ENCODE measurements around the gene NTRK3.

The NTRK3 gene

DNA sequence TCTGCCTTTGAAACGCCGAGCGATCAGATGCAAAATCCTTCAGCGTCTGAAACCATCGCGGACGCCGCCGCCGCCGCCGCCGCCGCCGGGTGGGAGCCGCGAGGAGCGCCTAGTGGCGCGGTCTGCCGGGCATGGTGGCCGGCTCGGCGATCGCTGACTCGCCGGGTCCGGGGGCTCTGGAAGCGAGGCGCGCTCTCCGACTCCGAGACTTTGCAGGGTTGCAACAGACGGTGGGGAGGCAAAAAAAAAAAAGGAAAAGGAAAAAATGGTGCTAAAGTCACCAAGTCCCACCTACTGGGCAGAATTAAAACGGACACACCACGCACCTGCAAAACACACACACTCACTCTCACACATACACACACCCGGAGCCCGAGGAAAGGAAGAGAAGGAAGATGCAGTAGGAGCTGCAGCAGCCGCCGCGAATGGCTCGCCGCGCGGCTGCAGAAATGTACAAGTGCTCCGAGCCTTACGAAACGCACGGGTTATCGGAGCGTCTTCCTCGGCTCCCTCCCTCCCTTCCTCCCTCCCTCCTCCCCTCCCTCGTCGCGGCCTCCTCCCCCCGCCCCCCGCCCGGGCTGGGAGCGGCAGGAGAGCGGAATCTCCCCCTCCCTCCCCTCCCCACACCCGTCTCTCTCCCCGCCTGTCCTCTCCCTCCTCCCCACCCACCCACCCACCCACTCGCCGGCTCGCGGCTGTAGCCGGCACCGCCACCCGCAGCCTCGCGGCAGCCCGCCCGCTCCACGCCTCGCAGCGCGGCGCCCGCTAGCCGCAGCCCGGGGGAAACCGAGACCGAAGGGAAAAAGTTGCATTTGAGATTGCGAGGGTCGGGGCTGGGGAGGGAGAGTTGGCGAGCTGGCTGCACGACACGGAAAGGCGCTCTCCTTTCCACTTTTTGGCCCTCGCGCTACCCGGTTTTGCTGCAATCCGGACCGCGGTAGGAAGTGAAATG is at the start of gene NTRK3:
Gene NTRK3 (minus strand): TSS at position 461 of the 952 bp plus-strand sequence. CDS start 586 bp downstream, outside the sequence.
- DNase-seq: no peak

DNA sequence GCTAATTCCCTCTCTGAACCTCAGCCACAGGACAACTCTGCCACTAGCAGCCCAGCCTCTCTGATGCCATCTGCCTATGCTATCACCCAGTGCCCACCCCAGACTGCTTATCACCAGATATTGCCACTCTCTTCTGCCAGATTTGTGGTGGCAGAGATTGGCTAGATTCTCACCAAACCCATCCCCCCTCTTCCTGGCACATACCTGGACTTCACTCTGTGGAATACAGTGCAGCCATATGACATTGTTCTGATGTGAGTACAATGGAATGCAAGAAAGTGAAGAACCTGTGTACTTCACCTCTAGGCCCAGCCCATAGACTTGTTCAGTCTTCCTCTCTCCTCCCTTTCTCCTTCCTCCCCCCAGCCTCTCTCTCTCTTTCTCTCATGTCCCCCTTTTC is 46.9 kb upstream of the NTRK3 start:
- DNase-seq: no peak

DNA sequence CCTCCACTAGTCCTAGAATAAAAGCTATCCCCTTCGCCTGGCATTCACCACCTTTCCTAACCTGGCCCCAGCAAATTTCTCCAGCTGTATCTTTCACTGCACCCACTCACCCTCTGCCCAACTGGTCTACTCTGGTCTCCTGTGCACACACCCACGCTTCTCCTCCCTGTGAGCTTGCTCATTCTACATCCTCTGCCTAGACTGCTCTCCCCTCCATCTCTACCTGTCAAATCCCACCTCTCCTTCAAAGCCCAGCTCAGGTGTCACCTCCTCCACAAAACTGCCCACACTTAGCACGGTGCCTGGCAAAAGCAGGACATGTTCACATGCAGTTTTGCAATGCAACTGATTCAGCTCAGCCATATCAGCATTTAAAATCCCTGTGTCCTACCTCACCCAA is 45.8 kb upstream of the NTRK3 start:
- no peak for DNase-seq

DNA sequence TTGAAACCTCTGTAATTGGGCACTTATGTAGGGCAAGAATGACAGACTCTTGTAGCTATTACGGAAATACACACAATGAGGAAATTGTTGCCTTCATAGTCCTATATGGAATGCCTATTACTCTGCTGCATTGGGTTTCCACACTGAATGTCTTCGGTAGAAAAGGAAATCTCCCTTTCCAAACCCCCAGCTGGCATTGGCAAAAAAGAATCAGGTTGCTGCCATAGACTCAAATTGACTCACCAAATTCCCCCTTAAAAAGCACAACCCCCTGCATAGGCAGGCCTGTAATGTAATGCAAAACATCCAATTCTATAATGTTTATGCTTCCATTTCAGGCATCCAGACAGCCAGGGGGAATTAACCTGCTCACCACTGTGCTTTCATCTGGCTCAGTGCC is 44.8 kb upstream of the NTRK3 start:
- no peak for DNase-seq

DNA sequence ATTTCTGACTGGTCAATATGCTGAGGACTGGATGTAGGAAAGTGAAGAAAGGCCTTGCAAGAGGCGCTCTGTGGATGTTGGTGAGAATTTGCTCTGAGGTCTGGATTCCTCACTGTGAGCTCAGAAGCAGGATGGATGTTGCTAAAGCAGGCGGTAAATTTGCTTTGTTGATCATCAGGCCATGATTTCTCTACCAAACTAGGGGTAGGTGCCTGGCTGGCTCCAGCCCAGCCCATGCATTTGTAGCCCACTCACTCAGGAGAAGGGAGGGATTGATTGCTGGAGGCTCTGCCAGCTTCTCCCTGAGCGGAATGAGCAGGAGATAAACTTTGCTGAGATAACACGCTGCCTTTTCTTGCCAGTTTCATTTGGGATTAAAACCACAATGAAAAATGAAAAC is 44.3 kb upstream of the NTRK3 start:
- no peak for DNase-seq

DNA sequence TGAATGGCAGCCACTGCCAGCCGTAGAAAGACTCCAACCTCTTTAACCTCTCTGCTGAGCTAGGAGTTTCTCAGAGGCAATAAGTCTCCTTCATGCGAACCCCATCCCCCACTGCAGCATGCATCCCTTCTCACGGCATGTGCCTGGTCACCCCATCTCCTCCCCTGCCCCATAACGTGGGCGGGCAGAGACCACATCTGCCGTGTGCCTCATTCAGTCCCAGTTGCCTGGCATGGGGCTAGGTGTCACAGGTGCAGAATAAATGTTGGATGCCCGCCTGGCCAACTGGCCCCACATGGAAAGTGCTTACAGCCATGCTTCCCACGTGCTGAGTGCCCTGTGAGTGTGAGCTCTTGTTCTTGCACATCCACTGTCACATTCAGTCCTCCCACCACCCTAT is 43.5 kb upstream of the NTRK3 start:
- DNase-seq: no peak

DNA sequence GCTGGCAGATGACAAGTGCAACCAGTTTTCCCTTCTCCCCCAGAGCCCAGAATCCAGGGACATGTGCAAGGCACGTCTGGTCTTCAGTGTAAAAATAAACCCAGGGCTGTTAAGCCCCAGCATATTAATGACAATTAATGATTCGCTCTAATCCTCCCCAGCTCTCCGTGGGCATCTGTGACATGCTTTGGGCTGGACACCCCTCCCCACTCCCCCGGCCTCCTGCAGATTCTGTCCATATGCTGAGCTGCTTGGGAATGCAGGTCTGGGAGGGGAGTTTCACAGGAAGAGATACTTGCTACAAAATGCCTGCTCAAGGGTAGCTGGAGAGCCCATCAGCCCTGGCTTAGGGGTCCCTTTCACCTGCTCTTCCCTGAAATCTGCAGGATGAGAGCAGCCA is 43.0 kb upstream of the NTRK3 start:
- DNase-seq: no peak

DNA sequence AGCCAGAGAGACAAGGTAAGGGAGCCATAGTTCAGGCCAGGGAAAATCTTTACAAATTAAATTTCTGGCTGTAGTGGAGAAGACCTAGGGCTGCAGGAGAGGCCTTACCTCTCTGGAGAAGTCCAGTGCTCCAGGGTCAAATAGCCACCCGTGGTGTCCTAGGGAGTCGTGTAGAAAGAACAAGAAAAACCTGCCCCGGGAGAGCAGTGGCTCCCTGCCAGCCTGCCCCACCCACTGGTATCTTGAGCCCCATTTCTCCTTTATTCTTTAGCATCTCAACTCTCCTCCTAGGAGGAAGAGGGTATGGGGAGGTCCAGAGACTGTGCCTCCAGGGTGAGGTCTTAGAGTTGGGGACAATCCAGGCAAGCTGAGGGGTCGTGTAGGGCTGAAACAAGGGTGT is 32.1 kb upstream of the NTRK3 start:
- DNase-seq: no peak

DNA sequence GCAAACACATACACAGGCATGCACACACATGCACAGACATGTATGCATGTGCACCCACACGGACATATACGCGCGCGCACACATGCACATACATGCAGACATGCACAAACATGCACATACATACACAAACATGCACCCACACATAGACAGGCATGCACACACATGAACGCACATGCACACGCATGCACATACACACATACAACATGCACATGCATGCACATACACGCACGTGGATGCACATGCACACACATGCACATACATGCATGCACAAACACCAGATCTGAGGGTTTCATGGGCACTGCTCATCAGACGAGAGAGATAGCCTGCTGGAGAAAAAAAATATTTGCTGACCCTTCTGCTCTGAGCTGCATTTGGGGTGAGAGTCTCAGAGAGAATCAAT is 31.7 kb upstream of the NTRK3 start:
- no peak for DNase-seq

DNA sequence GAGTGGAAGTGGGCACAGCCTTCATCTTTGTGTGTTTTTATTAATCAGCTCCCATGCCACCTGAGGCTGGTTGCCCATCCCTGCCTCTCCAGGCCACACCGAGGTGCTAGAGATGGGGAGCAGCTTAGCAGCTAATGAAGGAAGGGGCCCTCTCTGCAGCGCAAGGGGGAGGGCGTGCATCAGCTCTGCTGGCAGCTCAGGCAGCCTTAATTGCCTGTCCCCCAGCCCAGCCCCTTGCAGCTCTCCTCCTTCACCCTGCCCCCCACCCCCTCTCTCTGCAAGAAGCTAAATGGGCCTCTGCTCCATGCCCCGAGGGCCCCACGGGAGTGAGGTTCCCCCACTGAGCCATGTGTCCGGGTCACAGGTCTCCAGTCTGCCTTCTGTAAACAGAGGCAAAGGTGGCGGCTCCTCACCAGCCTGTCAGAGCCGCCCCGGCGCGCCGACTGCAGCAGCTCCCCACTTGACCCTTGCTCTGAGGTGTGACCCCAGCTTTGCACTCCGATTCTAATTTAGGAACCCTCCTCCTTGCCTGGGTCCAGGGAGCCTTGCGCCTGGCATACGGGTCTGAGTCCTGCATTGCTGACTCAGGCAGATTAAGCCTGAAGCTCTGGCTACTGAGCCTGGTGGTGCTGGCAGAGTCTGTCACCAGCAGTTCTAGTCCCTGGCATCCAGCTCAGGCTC is 27.9 kb upstream of the NTRK3 start:
- DNase-seq: no peak

DNA sequence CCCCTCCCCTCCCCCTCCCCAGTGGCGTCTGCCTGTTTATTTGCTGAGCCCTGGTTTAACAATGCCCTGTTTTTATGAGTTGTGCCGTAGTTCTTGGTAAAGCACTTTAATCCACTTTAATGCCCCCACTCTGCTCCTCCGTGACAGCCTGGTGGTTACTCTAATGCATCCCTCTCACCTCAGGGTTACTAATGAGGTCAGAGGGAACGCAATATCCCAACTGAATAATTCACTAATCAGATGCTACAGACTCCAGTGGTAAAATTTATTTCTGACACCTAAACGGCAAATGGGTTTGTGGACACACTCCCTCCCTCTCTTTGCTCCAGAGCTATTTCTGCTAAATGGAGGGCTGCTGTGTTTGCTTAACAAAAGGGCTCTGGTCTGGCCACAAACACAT is 26.1 kb upstream of the NTRK3 start:
- DNase-seq: no peak

DNA sequence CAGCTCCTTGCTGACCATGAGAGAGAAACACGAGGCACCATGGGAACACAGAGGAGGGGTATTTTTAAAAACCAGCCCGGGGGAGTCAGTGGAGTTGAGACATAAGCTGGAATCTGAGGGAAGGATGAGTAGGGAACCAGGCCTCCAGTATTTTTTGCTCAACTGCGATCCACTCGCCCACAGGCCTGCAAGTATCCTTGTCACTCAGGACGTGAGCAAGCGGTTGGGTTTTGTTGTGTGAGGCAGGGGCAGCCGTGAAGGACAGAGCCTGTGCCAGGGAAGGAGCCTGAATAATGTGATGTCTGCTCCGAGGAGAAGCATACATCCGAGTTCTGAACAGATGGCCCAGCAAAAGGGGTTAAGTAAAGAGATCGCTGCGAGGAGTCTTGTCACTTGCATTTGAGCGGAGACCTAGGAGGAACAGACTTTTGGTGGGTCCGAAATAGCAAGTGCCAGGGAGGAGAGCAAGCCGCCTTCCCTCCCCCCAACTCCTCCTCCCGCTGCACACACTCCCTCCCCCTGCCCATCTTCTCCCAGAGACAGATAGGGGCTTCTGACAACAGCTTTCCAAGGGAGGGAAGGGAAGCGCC is 20.4 kb upstream of the NTRK3 start:
- no peak for DNase-seq

DNA sequence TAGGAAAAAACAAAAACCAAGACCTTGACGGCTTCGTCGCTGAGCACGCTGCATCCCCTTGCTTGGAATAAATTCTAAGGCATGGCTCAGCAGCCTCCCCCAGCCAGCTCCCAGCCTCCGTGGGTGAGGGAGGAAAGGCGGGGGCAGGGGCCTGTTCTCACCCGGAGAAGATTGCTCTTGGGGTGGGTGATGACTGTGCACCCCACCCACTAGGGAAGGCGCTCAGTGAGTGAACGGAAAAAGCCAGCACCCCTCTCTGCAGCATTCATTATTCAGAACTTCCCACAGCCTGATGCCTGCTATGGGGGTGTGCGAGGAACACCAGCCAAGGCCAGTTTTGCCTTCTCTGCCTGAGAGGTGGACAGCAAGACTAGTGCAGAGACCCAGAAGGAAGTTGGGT is 19.3 kb upstream of the NTRK3 start:
- no peak for DNase-seq

DNA sequence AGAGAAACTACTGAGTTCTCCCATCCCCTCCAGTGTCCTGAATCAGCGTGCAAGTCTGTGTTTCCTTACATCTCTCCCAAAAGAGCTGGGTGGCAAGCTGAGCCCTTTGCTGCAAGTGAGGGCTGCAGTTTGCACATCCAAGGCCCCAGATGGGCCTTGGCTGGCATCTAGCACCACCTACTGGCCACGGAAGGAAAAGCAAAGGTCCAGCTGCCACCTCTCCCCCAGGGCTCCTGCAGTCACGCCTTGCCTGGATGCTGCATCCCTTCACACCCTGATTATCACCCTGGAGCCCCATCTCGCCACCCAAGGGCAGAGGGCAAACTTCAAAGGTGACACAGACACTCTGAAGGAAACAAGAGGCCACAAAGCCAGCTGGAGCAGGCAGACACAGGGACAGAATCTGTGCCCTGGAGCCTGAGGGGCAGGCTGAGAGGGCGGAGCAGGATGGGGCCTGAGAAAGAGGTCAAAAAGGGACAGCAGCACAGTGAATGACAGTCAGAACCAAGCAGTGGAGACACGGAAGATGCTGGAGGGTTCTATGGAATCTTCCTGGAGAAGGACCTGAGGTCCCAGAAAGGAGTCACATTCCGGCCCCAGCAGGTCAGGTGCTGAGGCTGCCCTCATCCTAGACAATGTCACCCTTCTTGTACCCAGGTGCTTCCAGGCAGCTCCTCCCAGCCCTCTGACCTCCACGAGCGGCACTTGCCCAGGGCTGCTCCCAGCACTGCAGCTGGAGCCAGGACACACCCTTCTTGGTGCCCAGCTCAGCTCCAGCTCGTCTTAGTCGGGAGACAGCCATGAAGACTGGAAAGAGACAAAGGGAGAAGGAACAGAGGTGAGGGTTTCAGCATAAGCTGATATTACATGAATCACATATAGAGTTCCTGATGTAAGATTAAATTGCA is 18.3 kb upstream of the NTRK3 start:
- peak; percentile 75 for DNase-seq

DNA sequence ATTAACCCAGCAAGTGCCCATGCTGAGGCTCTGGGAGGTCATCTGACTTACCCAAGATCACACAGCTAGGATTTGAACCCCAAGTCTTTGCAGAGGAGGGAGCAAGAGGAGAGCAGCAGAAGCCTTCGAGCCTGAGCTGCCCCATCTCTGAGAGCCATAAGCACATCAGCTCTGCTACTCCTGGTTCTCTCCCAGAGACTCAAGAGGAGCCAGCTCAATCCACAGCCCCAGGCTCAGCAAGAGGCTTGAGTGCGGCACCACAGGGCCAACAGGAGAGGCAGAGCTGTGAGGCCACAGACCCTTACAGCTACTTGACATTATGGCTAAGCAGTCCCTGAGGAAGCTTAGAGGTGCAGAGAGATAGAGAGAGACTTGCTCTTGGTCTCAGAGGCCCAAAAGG is 15.9 kb upstream of the NTRK3 start:
- DNase-seq: no peak

DNA sequence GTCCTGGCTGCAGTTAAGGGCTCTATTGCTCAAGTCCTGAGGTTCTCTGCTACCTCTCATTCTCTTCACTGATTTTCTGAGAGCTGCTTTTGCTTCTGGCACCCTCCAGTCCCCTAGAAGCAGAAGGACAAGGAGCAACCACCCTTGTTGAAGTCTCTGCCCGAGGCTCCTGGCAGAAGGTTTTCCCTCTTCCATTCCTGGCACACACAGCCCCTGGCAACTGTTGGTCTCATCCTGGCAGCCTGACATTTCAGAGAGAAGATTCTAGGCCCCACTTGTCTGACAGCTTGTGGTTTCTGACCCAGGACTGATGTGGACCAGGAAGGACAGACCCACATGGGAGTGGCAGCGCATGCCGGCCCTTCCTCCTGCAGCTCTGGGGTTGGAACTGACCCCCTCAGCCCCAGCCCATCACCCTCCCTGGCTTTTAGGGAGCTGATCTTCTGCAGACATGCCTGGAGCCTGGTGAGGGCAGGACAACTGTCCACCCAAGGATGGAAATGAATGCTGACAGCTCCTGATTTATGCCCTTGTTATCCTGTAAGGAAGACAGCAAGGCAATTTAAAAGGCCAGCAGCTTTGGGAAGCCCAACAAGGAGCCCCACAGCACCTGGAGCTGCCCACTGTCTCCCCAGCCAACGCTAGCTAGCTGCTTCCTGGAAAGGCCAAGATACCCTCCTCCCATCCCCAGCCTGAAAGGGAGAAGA is 13.0 kb upstream of the NTRK3 start:
- DNase-seq: no peak

DNA sequence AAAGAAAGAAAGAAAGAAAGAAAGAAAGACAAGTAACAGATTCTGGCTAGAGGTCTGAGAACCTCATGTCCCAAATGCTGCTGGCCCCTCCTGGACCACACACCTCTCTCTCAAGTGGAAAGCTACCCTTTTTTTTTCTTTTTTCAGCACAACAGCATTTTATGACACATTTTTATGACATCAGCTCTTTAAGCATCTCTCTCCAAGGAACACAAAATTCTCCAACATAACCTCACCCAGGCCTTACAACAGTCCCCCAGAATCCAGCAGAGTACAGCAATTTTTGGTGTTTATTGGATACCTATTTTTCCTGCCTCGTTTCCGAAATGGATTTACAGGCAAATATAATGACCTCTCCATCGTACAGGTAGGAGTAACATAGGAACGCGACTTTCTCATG is 11.2 kb upstream of the NTRK3 start:
- DNase-seq: no peak

DNA sequence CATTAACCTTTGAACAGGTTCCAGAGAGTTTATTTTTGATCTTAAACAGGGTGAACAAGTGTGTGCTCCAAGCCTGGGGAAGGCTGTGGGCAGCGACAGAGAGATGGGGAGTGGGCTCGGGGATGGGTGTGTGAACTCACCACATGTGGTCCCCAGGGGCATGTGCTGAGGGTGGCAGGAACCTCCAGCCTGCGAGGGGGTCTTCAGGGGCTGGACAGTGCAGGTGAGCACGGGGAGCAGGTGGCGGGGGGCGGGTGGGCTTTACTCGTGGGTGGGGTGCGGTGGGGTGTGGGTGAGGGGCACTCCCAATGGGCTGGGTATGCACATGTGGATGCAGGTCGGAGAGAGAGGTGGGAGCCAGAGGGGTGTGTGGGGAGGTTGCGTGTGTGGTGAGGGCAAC is 9.6 kb upstream of the NTRK3 start:
- no peak for DNase-seq

DNA sequence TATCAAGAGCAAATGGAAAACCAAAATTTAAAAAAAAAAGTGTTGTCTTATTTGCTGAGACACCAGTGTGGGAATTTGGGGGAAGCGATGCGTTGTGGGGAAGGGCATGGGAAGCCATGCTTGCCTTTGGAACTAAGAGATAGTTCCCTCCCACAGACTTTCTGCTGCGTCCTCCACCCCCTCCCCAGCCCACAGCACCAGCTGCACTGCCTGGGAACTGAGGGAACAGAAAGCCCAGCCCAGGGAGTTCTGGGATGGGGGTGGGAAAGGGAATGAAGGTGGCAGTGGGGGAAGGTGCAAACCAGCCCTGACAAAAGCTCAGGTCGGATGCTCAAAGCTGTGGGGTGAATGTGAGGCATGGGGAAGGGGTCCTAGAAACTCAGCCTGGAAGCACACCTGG is 8.1 kb upstream of the NTRK3 start:
- DNase-seq: no peak

DNA sequence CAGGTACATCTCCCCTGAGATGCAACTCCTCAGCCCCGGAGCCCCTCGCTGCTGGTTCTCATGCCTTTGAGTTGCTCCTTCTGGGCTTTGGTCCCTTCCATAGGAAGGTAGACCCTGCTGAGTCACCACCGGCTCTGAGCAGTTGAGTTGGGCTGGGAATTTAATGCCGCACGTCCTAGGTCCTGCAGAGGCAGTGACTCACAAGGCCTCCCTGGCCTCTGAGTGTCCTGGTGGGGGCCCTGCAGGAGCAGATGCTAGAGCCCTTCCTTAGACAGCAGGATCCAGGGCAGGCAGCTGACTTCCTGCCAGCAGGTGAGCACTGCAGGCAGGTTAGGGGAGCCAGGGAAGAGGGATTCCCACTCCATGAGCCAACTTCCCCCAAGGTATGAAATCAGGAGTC is 5.5 kb upstream of the NTRK3 start:
- no peak for DNase-seq

DNA sequence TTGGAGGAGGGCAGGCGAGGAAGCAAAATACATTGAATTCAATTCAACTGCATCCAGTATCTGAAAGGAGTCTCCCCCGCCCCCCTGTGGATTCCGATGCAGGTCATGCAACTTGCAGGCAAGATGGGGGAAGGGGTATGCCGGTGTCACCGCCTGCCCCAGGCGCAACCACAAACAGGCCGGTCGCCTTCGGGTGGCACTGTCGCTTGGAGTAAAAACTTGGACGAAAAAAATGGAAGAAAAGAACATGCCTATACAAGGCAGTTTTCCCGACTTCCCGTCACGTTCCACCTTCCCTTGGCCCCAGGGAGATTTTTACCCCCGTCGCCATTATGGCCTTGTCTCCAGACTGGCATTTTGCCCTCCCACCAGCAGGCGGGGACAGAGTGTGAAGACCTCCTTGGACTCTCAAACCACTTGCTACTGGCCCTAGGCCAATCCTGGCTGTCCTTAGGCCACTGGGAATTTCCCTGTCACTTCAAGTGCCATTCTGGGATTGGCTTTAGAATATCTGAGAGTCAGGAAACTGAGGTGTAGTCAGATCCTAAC is 1.6 kb upstream of the NTRK3 start:
- DNase-seq: peak; percentile 1

Measured in OCI-M1 (cell line).